Medulla oblongata (tissue), 1 donor: ENCODE measurements around the gene GABRB2.
A peak's percentile ranks its signal among the peaks of the same experiment; 100 is the strongest.

ENCODE experiments used
- DNase-seq: peaks from one replicate; pipeline ENCODE4 v3.0.0-alpha.2; 2015; ENCODE audit errors: extremely low spot score

Gene GABRB2

DNA sequence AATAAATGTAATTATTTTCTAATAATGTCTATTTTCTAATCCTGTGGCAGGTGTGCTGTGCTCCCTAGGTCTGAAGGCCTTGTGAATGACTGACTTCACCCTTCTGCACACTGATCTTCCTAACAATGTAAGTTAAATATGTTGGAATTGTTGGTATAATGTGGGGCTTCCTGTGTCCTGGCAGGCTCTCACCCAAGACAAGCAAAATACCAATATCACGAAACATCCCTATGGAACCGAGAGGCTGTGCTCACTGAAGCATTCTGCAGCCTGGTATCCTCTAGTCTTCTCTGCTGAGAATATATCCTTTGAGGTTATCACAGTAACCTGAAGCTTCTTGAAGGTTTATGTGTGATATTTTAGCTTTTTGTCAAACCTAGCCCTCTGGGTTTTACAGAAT is 159.4 kb downstream of the GABRB2 start:
- DNase-seq: no peak

- DNase-seq: no peak
Measured at GRCh38 chr5:161385027-161385426, 161.5 kb downstream of the GABRB2 start.

DNA sequence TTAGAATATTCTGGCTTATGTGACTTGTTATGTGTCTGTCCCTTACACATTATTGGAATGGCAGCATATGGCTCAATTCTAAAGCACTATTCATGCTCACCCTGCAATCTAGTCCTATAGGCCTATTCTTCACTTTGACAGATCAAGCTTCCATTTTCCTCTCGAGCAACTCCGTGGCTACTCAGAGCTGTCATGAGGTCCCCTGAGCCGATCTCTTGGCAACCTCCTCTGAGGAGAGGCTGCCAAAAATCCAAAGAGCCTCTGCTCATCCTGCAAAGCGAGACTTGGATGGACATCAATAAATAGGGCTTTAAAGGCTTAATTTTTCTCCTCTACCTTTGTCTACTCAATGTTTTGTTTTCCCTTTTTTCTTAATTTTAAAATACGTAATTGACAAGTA is 163.8 kb downstream of the GABRB2 start:
- DNase-seq: peak; percentile 19

DNA sequence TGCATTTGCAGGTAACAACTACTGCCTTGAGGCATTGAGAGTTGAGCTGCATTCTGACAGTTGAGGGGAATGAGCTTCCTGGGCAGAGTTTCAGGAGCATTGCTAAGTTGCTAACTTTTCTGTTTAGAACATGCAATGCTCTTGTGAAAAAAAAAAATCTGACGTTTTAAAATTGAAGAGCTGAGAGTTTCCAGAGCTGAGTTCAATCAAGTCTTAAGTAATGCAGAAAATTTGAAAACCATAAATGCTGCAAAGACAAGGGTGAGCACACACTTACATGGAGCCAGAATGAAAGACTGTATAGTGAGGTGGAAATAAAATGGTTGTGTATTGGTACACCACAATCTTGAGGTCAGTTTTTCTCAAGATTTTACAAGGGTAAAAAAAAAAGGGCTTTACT is 166.0 kb downstream of the GABRB2 start:
- no peak for DNase-seq

DNA sequence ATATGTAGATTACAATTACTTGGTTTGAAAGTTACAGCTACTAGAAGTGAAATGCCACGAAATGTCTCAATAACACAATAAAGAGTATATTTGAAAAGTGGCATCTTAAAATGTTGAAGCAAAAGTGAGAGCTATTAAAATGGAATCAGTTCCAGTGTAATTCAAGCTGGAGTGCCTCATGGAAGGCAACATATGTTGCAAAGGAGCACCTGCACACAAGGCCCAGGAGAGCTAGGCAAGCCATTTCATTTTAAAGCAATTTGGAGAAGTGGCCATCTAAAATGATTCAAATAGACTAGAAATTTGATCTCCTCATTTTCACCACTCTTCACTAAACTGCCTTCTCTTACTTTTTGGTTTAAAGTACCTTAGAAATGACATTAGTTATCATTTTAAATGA is 167.8 kb downstream of the GABRB2 start:
- DNase-seq: no peak

DNA sequence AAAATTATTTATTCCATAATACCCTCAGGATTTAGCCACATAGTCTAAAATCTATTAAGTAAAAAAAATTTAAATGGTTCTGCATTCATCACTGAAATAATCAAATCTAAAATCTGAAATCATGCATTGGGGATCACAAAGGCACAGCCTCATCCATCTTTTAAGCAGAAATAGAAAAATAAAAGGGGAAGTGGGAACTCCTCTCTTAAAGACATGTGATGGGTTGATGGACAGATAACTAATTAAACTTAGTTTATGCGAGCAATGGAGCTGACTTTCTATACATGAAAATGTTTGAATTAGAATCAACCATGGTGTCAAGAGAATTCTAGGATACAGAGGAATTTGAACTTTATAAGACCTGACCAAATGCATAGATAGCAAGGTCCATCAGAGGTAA is 170.5 kb downstream of the GABRB2 start:
- DNase-seq: no peak

DNA sequence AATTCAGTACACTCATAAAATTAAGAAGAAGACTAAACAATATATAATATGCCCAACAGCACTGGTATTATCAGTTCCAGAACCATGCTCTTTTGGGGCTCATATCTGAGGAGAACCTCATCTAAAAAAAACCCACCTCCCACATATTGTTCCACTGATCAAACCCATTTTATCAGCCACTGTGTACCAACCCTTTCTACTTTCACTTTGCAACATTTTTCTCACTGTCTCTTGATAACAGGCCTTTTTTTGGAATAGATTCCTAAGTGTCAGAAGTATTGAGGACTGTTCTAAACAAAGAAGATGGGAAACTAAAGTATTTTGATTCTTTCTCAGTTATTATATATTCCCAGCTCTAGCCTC is 173.2 kb downstream of the GABRB2 start:
- DNase-seq: no peak

DNA sequence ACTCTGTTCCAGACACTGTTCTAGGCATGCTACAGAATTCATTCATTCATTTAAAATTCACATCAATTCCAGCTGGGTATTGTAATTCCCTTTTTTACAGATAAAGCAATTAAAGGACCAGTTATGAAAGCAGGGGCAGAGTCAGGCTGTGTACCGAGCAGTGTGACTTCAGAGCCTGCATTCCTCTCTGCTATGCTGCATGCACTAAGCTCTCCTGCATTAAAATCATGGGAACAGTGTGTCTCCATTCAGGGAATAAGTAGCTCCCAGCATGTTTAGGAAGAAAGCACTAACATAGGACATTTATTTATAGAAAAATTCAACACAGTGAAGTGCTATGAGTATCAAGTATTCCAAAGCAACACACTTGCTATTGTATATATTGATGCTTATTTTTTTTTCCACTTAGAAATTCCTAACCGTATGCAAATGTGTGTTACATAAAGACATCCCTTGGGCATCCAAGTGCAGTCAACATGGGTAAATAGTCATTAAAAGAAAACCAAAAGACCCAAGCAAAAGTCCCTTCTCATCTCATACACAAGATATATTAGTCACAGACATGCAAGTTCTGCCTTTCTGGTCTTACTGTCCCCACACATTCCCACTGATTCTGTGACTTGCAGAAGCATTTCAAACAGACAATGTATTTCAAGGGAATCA is 173.7 kb downstream of the GABRB2 start:
- no peak for DNase-seq

GRCh38 chr5:161369022-161369421 is 177.5 kb downstream of the GABRB2 start:
- DNase-seq: no peak

DNA sequence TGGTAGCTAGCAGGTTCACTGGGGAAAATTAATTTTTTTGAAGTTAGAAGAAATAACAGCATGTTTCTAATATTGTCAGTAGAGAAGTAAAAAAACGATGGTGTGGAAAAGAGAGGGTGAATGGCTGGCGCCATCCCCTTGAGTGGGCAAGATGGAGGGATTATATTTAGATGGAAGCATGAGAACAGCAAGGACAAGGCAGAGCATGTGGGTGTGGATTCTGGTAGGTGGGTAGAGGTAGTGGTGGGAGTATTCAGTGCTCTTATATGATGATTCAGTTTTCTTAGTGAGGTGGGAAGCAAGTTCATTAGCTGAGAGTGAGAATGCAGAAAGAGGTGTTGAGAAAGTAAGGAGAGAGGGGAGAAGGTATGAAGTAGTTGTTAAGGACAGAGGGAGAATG is 188.1 kb downstream of the GABRB2 start:
- no peak for DNase-seq

DNA sequence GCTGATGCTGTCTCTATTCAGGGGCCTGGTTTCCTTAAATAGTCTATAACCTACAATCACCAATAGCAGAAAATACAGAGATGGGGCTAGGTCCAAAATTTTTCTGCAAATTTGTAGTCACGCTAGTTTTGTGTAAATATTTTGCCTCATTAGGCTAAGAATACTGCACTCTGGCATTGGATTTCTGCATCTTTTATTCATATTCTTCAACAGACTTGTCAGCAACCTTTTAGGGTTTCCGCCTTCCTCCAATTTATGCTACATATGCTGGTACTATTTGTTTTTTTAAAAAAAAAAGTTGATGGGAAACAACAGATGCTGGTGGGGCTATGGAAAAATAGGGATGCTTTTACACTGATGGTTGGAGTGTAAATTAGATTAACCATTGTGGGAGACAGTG is 202.3 kb downstream of the GABRB2 start:
- DNase-seq: no peak

DNA sequence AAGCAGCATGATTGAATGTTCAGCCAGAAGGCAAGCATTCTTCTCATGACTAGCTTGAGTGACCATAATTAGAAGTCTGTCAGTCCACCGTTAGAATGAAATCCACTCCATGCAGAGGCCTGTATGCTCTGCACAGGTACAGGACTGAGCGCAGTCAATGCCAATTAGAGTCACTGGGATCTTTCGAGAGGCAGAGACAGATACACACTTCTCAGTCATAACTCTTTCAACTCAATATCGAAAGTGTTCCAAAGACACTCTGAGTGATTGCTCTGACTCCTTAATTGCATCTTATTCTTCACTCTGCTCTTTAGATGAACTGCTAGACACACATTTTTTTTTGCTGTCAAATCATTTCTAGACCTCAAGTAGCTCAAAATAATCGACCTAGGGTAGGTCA is 203.6 kb downstream of the GABRB2 start:
- no peak for DNase-seq

DNA sequence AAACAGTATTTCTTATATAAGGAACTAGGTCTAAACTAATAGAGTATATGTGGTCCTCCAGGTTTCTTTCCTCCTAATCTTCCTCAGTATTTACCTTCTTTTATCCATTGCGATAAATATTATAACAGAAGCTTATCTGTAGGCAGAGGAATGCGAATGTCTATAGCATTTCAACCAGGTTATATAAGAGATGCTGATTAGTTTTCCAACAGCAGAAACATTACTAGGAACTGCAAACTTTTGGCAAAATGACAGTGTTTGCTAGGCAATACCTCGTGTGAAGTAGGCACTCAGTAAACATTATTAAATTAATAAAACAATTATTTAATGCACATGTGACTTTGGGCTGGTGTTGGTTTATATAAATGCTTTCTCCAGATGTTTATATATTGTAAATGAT is 206.5 kb downstream of the GABRB2 start:
- DNase-seq: no peak

DNA sequence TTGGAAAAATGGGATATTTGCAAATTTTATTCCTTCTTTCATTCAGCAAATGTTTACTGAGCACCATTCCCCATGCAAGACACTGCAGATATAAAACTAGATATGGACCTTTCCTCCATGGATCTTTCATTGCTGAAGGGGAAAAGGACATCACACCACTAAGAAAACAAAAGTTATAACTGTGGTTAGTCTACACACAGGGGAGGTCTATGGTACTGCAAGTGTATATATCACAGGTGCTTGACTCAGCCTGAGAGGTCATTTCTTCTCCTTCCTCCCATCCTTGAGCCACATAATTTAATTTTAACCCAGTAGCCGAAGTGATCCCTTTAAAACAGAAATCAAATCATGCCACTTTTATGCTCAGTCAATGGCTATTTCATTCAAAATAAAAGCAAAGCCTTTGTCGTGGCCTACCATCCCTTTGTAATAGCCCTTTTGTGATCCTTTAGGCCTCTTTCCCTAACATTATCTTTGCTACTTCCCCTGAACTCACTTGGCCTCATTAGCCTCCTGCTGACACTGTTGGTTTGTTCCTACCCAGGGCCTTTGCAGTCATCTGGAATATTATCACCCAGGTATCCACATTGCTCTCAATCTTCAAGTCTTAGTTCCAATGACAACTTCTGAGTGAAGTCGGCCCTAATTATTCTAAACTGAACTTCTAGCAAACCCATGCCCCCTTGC is 213.2 kb downstream of the GABRB2 start:
- no peak for DNase-seq

- DNase-seq: no peak
Measured at GRCh38 chr5:161332343-161332742, 214.2 kb downstream of the GABRB2 start.

DNA sequence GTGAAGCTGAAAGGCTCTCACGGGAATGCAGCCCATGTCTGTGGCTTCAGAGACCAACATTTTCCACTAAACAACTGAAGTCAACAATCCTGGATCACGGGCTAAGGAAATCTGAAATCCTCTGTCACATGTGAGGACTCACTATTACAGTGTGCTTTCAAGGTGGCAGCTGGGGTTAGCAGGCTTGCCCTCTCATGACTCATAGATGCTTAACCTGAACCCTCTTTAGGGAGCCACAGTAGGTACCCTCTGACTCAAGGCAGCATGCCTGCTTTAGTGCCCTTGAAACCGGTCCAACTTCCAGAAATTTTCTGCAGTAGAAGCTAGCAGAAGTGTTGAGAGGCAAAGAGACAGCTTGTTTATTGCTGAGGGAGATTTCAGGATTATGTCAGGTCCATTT is 232.5 kb downstream of the GABRB2 start:
- DNase-seq: no peak

- no peak for DNase-seq
Measured at GRCh38 chr5:161312882-161313281, 233.6 kb downstream of the GABRB2 start.

DNA sequence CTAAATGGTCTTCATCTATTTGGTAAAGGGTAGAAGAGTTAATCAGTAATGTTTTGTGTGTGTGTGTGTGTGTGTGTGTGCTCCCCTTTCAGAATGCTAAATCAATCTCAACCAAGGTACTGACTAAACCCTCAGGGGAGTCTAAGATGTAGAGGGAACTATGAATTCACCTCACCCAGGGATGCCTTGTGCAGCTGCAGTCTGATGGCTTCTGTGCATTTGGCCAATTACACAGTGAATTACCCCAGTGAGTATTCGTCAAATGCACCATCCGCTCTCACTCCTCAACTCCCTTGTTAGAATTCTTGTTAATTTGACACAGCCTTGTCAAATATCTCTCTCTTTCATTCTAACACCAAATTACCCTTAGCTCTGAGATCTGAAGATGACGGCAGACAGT is 234.6 kb downstream of the GABRB2 start:
- DNase-seq: peak; percentile 16

DNA sequence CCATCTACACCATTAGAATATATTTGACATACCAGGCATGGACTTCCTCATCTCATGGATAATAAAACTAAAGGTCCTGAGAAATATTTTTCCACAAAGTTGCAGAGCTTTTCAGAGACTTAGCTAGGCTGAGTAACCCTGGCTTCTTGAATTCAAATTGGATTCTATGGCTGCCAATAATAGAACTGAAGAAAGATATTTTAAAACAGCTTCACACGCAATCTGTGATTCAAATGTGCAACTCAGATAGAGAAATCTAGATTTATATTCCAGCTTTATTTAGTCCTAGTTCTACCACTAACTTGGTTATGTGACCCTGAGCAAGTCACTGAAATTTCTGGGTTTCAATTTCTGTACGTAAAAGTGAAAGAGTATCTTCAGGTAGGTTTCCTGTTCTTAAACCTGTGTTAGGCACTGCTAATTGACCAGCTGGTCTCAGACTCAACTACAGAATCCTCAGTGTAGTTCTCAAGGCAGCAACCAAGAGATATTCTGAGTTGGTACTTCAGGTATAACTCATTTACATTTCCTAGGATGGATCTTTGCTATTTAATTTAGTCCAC is 235.3 kb downstream of the GABRB2 start:
- DNase-seq: no peak

- DNase-seq: no peak
Measured at GRCh38 chr5:161306351-161306995, 240.1 kb downstream of the GABRB2 start.

DNA sequence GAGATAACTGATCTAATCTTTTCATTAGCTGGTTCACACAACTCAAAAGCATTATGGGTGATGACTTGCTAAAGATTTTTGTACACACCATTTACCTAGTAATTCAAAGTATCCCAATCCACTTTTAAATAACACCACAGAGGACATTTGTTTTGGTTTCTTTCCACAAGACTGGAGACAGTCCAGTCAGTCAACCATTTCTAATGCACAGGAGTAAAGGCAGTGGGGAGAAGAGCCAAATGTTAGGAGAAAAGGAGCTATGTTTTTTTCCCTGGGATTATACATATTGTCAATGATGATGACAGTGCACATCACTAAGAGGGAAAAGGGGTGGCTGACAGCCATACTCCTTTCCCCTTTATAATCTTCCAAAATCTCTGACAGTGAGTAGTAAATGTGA is 240.9 kb downstream of the GABRB2 start:
- no peak for DNase-seq

DNA sequence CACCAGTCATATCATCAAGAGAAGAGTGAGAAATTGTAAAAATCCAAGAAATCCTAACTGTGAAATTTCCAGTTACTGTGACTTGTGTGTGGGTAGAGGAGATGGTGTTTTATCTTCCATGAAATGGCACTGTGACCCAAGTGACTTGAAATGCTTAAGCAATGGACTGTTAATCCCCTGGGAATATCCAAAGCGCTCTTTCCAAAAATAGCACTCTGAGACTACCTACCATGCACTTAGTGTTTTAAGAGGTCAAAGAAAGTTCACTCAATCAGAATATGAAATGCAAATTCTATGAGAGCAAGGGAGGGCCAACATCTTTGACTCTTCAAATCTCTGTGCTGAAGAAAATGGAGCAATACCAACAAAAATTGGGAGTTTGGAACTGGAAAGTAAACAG is 244.0 kb downstream of the GABRB2 start:
- DNase-seq: no peak

- no peak for DNase-seq
Measured at GRCh38 chr5:161301586-161301985, 244.9 kb downstream of the GABRB2 start.
